ENCODE results near the gene RELN. TPM values are rescaled to one million over a fixed set of nuclear protein-coding genes. Genes with fewer than 3 reads are reported as not detected.

The RELN gene
- total and polyA plus RNA-seq, 9 of the 15 experiments (the other 6 are each of a cell fraction or from before 2014, with no cell fraction given): 12.9 to 43.2 (median 18.1) TPM

GRCh38 chr7:103571586-103571985 lies 417.9 kb downstream of the RELN start:
- H3K36me3 ChIP-seq (ENCODE audit: control insufficient read depth, insufficient read depth, low read length): no peaks in the 10 kb centered on the region; the same call in 2 of the 3 replicates
- H3K4me3 ChIP-seq: no peak overlapping the region
- no peaks in the 10 kb centered on the region for H4K20me1 ChIP-seq (replicated peaks; ENCODE audit: control insufficient read depth, insufficient read depth, low read length)
- no peak for ATAC-seq
- H3K9ac ChIP-seq (ENCODE audit: insufficient read depth in 1 of 2, low read depth in 2 of 2, low read length in 2 of 2): no peak overlapping the region
- no peaks in the 10 kb centered on the region for H3K27me3 ChIP-seq (ENCODE audit: control insufficient read depth in 2 of 2, insufficient read depth in 2 of 2, low read length in 2 of 2)
- H3K9me1 ChIP-seq (ENCODE audit: control insufficient read depth, insufficient read depth, low read length): no peaks in the 10 kb centered on the region
- in situ Hi-C loops (cut with MboI) (loop anchor here (5.0 to 25.0 kb wide), 2 partner anchors 586 to 1341 kb away; no protein-coding TSS in a partner anchor), intact Hi-C loops (cut with micrococcal nuclease) (loop anchor here (10.0 kb wide), 3 partner anchors 413 to 683 kb away; partner anchors contain the start of gene RELN)
- no peaks in the 10 kb centered on the region for H3K79me2 ChIP-seq (ENCODE audit: control insufficient read depth, insufficient read depth, low read length)
- no peaks in the 10 kb centered on the region for H3K9me3 ChIP-seq (replicated peaks; ENCODE audit: control insufficient read depth, insufficient read depth, low read depth, low read length)
- FAIRE-seq: no peak
- ChIA-PET POLR2A (no interaction called here), CTCF (ENCODE audit: low intra/inter-chr PET ratio) (interaction anchor here (4.0 kb wide), 1 partner anchor 584 kb away, joined by 52 read pairs; no protein-coding TSS in a partner anchor)
- H3K27ac ChIP-seq (ENCODE audit: extremely low read depth, low read depth, low read length): no peak overlapping the region
- 25% methylated on average over 4 of the region's 4 CpGs for WGBS (ENCODE audit: insufficient coverage, low coverage, missing lambda C conversion rate)
- H3K4me2 ChIP-seq (ENCODE audit: insufficient read depth, low read length): no peak overlapping the region
- BruUV-seq (replicated peaks): no TSS peak
- no peak overlapping the region for H2AFZ ChIP-seq (ENCODE audit: low read depth, low read length)
- DNase-seq (ENCODE audit: extremely low read depth in 1 of 4, low spot score in 3 of 4): no peak
- H3K4me1 ChIP-seq (replicated peaks in 1 of 2; ENCODE audit: control insufficient read depth in 2 of 2, insufficient read depth in 2 of 2, low read length in 2 of 2): no peaks in the 10 kb centered on the region
- TF ChIP-seq NR1H2 (CRISPR knock-in tag; IDR thresholded peaks at IDR 0.05): no peak
- TF ChIP-seq MTA3 (IDR thresholded peaks at IDR 0.05; ENCODE audit: borderline replicate concordance): no peak
- TF ChIP-seq SMAD1 (IDR thresholded peaks at IDR 0.05; ENCODE audit: low read depth, low read length, partially characterized antibody): no peak
- no peak for TF ChIP-seq ZNF609 (CRISPR knock-in tag; IDR thresholded peaks at IDR 0.05; ENCODE audit: borderline replicate concordance)
- TF ChIP-seq ZNF696 (CRISPR knock-in tag; conservative IDR thresholded peaks at IDR 0.05): no peak
- TF ChIP-seq BRD9 (IDR thresholded peaks at IDR 0.05; ENCODE audit: low read depth, partially characterized antibody): no peak
- no peak for TF ChIP-seq TSHZ1 (CRISPR knock-in tag; IDR thresholded peaks at IDR 0.05)
- no peak for TF ChIP-seq ZC3H8 (IDR thresholded peaks at IDR 0.05)
- TF ChIP-seq ZBTB43 (CRISPR knock-in tag; IDR thresholded peaks at IDR 0.05): no peak
- no peak for TF ChIP-seq NCOA2 (IDR thresholded peaks at IDR 0.05; ENCODE audit: partially characterized antibody in 2 of 2)
- no peak for TF ChIP-seq HNRNPK (IDR thresholded peaks at IDR 0.05; ENCODE audit: low read depth, low read length, poor library complexity, severe bottlenecking)
- no peak for TF ChIP-seq ZNF165 (CRISPR knock-in tag; IDR thresholded peaks at IDR 0.05; ENCODE audit: borderline replicate concordance)
- no peak for TF ChIP-seq HDAC1 (IDR thresholded peaks at IDR 0.05)
